Activated CD8-positive, alpha-beta T cell treated with anti-CD3 and anti-CD28 coated beads for 36 hours (primary cell): Measurements from ENCODE around the gene HPD. TPM values are rescaled to one million over a fixed set of nuclear protein-coding genes. Genes with fewer than 3 reads are reported as not detected.
A peak's percentile ranks its signal among the peaks of the same experiment; 100 is the strongest.

ENCODE experiments used
- ATAC-seq: fragments of 200-7000 bp; cut with Tn5 transposase; one replicate; pipeline ENCODE4 v1.10.0; 2021; ENCODE audit warnings: mild to moderate bottlenecking, moderate library complexity
- CTCF ChIA-PET: fragments of 350-600 bp; sonication (Branson Sonifier 250); formaldehyde crosslinking; loops from one replicate; lab custom pipeline; 2021; ENCODE audit warnings: antibody characterized with exemption; lab: Charles Lee
- POLR2A ChIA-PET: fragments of 350-600 bp; sonication (Branson Sonifier 250); formaldehyde crosslinking; loops from one replicate; lab custom pipeline; 2021; ENCODE audit warnings: antibody characterized with exemption; lab: Charles Lee
- DNase-seq: peaks from one replicate; pipeline ENCODE4 v3.0.0-alpha.2; 2020
- H3K27ac Mint-ChIP-seq: one replicate; pipeline ENCODE4 v1.8.0; 2021; ENCODE audit warnings: mild to moderate bottlenecking, mixed read lengths
- H3K27me3 Mint-ChIP-seq: one replicate; pipeline ENCODE4 v1.8.0; 2021; ENCODE audit warnings: mixed read lengths
- H3K36me3 Mint-ChIP-seq: one replicate; pipeline ENCODE4 v1.8.0; 2021; ENCODE audit warnings: low read depth, mixed read lengths
- H3K4me1 Mint-ChIP-seq: one replicate; pipeline ENCODE4 v1.8.0; 2021; ENCODE audit warnings: low read depth, mixed read lengths
- H3K4me3 Mint-ChIP-seq: one replicate; pipeline ENCODE4 v1.8.0; 2021; ENCODE audit warnings: mild to moderate bottlenecking, moderate library complexity, mixed read lengths
- H3K9me3 Mint-ChIP-seq: one replicate; pipeline ENCODE4 v1.8.0; 2021; ENCODE audit warnings: mixed read lengths
- CTCF ChIP-seq: fragments of 200-600 bp; IDR thresholded peaks from one replicate; pipeline ENCODE4 v1.8.0; 2022; ENCODE audit warnings: antibody characterized with exemption, mild to moderate bottlenecking
- intact Hi-C: fragments of 100-400 bp; cut with micrococcal nuclease; formaldehyde crosslinking; loops from one replicate; pipeline ENCODE4 v1.10.0; 2022
- total RNA-seq, 2 experiments: library from RNA; stranded (reverse); gene quantifications; one replicate each; pipeline ENCODE4 v1.2.3, GENCODE V29; 2021

Gene HPD
- total RNA-seq, 2 experiments from 2014 or later = not detected

- peak overlapping the region; percentile 89 for H3K4me3 Mint-ChIP-seq
- no peaks in the 10 kb centered on the region for H3K27me3 Mint-ChIP-seq
- H3K9me3 Mint-ChIP-seq = no peaks in the 10 kb centered on the region
- ChIA-PET CTCF (interaction anchor here (0.7 to 15.4 kb wide), 36 partner anchors 12 to 283 kb away, joined by 3 to 698 read pairs (median 9); partner anchors contain the start of genes CFAP251, MLXIP, ORAI1 and PSMD9), POLR2A (interaction anchor here (0.7 to 30.9 kb wide), 12 partner anchors 6 to 1795 kb away, joined by 3 to 683 read pairs (median 4); partner anchors contain the start of genes PSMD9, RHOF, SETD1B and TMEM120B)
- ATAC-seq (no peak), DNase-seq (peak; percentile 90)
- peak overlapping the region; percentile 91 for H3K27ac Mint-ChIP-seq
- peak; percentile 86 for TF ChIP-seq CTCF
- intact Hi-C loops = loop anchor here (2.0 kb wide), 2 partner anchors 16 to 94 kb away; partner anchors contain the start of gene PSMD9
- peaks cover 37% of the 10 kb centered on the region for H3K36me3 Mint-ChIP-seq
- H3K4me1 Mint-ChIP-seq = peaks cover 51% of the 10 kb centered on the region
These were observed 63.4 kb downstream of the HPD start for GRCh38 chr12:121795034-121795968.

- H3K9me3 Mint-ChIP-seq = no peaks in the 10 kb centered on the region
- no peak for DNase-seq
- intact Hi-C loops = loop anchor here (2.0 to 5.0 kb wide), 3 partner anchors 16 to 107 kb away; partner anchors contain the start of gene PSMD9
These were observed 64.1 kb downstream of the HPD start for GRCh38 chr12:121794534-121795033.

GRCh38 chr12:121793838-121794533, 64.7 kb downstream of the HPD start:
- H3K36me3 Mint-ChIP-seq = peaks cover 41% of the 10 kb centered on the region
- ChIA-PET CTCF (interaction anchor here (0.6 to 15.4 kb wide), 64 partner anchors 13 to 416 kb away, joined by 3 to 698 read pairs (median 5); partner anchors contain the start of genes CFAP251, MLXIP, ORAI1 and PSMD9), POLR2A (interaction anchor here (1.0 to 30.9 kb wide), 11 partner anchors 7 to 108 kb away, joined by 3 to 683 read pairs (median 4); partner anchors contain the start of genes PSMD9, RHOF and SETD1B)
- H3K9me3 Mint-ChIP-seq = no peaks in the 10 kb centered on the region
- peak overlapping the region; percentile 91 for H3K27ac Mint-ChIP-seq
- peaks cover 54% of the 10 kb centered on the region for H3K4me1 Mint-ChIP-seq
- peak; percentile 60 for ATAC-seq
- peak; percentile 95 for DNase-seq
- H3K27me3 Mint-ChIP-seq = no peaks in the 10 kb centered on the region
- H3K4me3 Mint-ChIP-seq = peak overlapping the region; percentile 89
- peak; percentile 99 for TF ChIP-seq CTCF
- intact Hi-C loops = loop anchor here (2.0 to 5.0 kb wide), 3 partner anchors 17 to 107 kb away; partner anchors contain the start of gene PSMD9

More at GRCh38 chr12:121794534-121795033, 64.1 kb downstream of the HPD start:
- Mint-ChIP-seq H3K4me3 (peak overlapping the region; percentile 89), H3K27me3 (no peaks in the 10 kb centered on the region), H3K36me3 (peaks cover 45% of the 10 kb centered on the region), H3K4me1 (peaks cover 57% of the 10 kb centered on the region), H3K27ac (peak overlapping the region; percentile 91)
- ATAC-seq = peak; percentile 6
- ChIA-PET CTCF (interaction anchor here (0.6 to 15.4 kb wide), 64 partner anchors 13 to 415 kb away, joined by 3 to 698 read pairs (median 5); partner anchors contain the start of genes CFAP251, MLXIP, ORAI1 and PSMD9), POLR2A (interaction anchor here (0.7 to 30.9 kb wide), 13 partner anchors 6 to 1794 kb away, joined by 3 to 683 read pairs (median 4); partner anchors contain the start of genes PSMD9, RHOF and SETD1B)
- no peak for TF ChIP-seq CTCF

GRCh38 chr12:121793440-121793837, 65.2 kb downstream of the HPD start, which contains the start of gene RHOF:
Gene RHOF, minus strand, starts transcription at chr12:121793688. Its CDS starts 55 bp downstream, at chr12:121793633.
- H3K27ac Mint-ChIP-seq = peak within 1 kb of the TSS; percentile 100
- no peak for TF ChIP-seq CTCF
- ATAC-seq (peak; percentile 19), DNase-seq (no peak)
- ChIA-PET POLR2A (interaction anchor here (1.0 to 30.9 kb wide), 8 partner anchors 6 to 256 kb away, joined by 3 to 683 read pairs (median 4); partner anchors contain the start of genes ORAI1, RHOF and SETD1B), CTCF (interaction anchor here (1.1 to 15.4 kb wide), 34 partner anchors 14 to 287 kb away, joined by 3 to 698 read pairs (median 9); partner anchors contain the start of genes CFAP251, ORAI1, PSMD9 and SETD1B)
- intact Hi-C loops = loop anchor here (5.0 kb wide), 1 partner anchor 106 kb away; no protein-coding TSS in a partner anchor
- peaks cover 42% of the 10 kb centered on the region for H3K36me3 Mint-ChIP-seq
- H3K4me3 Mint-ChIP-seq = peak within 1 kb of the TSS; percentile 89
- peaks cover 54% of the 10 kb centered on the region for H3K4me1 Mint-ChIP-seq
- H3K27me3 Mint-ChIP-seq = no peaks in the 10 kb centered on the region
- no peaks in the 10 kb centered on the region for H3K9me3 Mint-ChIP-seq
